A549 treated with DMSO at 1 μM for 4 hours (cell line): ENCODE data around the gene ALKBH8. TPM values are rescaled to one million over a fixed set of nuclear protein-coding genes. Genes with fewer than 3 reads are reported as not detected.

Experiments
- total RNA-seq: library from RNA; stranded (reverse); fragments of 200-300 nt; extraction: Qiagen RNA extraction; gene quantifications from 5 replicates; pipeline ENCODE4 v1.2.3, GENCODE V29; 2022; ENCODE audit warnings: low read depth

Gene ALKBH8, protein sequence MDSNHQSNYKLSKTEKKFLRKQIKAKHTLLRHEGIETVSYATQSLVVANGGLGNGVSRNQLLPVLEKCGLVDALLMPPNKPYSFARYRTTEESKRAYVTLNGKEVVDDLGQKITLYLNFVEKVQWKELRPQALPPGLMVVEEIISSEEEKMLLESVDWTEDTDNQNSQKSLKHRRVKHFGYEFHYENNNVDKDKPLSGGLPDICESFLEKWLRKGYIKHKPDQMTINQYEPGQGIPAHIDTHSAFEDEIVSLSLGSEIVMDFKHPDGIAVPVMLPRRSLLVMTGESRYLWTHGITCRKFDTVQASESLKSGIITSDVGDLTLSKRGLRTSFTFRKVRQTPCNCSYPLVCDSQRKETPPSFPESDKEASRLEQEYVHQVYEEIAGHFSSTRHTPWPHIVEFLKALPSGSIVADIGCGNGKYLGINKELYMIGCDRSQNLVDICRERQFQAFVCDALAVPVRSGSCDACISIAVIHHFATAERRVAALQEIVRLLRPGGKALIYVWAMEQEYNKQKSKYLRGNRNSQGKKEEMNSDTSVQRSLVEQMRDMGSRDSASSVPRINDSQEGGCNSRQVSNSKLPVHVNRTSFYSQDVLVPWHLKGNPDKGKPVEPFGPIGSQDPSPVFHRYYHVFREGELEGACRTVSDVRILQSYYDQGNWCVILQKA
- 8.3 to 11.2 TPM (median 10.8 TPM) in 5 replicates for total RNA-seq

DNA sequence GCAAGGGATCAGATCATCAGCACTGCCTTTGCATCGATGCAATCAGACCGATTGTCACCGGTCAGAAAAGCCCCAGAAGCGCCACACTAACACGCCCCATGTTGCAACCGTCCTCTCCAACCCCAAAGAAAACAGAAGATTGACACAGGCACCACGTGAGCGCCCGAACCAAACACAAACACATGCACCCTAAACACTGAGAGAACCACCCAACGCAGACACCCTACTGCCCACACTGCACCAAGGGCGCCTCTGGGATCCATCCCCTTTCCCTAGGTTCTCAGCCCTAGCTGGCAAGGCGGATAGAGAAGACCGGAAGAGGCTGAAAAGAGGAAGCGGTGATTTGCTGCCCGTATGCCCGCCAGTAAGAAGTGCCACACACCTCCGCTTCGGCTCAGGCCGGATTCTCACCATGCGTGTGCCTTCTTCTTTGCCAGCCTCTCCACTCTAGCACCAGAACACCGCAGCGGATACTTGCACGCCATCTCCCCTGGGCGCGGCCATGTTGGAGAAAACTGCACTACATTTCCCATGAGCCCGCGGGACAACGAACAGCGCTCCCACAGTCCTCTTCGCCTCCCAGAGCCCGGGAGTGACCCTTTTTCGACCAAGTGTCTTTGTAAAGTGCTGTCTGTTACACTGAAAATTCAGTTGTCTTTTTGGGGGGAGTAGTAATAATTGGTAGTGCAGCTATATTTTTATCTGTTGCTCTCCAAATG is at the start of gene ALKBH8:
Gene ALKBH8 (minus strand): TSS at position 517 of the 719 bp plus-strand sequence. CDS start 4,842 bp downstream, outside the sequence.

GRCh38 chr11:107590460-107591377 is 25.2 kb upstream of the ALKBH8 start, which contains the start of gene ELMOD1:
ELMOD1 (plus strand) TSS chr11:107591147; CDS start chr11:107618190, 27,043 bp downstream.

GRCh38 chr11:107457558-107458271 is 107.8 kb downstream of the ALKBH8 start, which contains the start of gene CWF19L2:
CWF19L2 (minus strand) TSS chr11:107457825; CDS start chr11:107457816, 9 bp downstream.

Other genes starting within 250 kb of the ALKBH8 start
- 3.7 to 5.1 TPM (median 4.3 TPM) in 5 replicates for gene CWF19L2, start 107.9 kb downstream of the ALKBH8 start, total RNA-seq
- 0.18 to 0.34 TPM (median 0.32 TPM) in 5 replicates for gene ELMOD1, start 25.4 kb upstream of the ALKBH8 start, total RNA-seq
- gene SLN, start 146.3 kb upstream of the ALKBH8 start, total RNA-seq = 0.45 to 1.9 TPM (median 0.70 TPM) in 5 replicates